ENCODE results near the gene NKD2.

DNA sequence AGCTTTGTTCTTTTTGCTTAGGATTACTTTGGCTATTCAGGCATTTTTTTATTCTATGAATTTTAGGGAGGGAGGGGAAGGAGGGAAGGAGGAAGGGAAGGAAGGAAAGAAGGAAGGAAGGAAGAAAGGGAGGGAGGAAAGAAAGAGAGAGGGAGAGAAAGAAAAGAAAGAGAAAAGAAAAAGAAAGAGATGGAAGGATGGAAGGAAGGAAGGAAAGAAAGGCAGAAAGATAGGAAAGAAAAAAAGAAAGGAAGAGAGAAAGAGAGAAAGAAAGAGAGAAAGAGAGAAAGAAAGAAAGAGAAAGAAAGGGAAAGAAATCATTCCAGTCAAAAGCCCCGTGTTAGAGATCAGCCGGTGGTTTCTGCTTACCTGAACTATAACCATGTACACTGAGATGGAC is 20.8 kb upstream of the NKD2 start:
- TF ChIP-seq, protein P1, sequence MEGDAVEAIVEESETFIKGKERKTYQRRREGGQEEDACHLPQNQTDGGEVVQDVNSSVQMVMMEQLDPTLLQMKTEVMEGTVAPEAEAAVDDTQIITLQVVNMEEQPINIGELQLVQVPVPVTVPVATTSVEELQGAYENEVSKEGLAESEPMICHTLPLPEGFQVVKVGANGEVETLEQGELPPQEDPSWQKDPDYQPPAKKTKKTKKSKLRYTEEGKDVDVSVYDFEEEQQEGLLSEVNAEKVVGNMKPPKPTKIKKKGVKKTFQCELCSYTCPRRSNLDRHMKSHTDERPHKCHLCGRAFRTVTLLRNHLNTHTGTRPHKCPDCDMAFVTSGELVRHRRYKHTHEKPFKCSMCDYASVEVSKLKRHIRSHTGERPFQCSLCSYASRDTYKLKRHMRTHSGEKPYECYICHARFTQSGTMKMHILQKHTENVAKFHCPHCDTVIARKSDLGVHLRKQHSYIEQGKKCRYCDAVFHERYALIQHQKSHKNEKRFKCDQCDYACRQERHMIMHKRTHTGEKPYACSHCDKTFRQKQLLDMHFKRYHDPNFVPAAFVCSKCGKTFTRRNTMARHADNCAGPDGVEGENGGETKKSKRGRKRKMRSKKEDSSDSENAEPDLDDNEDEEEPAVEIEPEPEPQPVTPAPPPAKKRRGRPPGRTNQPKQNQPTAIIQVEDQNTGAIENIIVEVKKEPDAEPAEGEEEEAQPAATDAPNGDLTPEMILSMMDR (IDR thresholded peaks at IDR 0.05), result no peak
- no peak for TF ChIP-seq POLR2A (IDR thresholded peaks at IDR 0.05)

All from testis (tissue), 2 donors.